OCI-LY7 (cell line): Measurements from ENCODE around the gene LRRC47. TPM values are rescaled to one million over a fixed set of nuclear protein-coding genes. Genes with fewer than 3 reads are reported as not detected.

Experiments used
- BruUV-seq: library from RNA; stranded (reverse); fragments of 400-500 nt; replicated peaks from 2 replicates; lab custom pipeline; 2021; lab: Mats Ljungman, UMichigan
- CTCF ChIA-PET: fragments of 300-600 bp; sonication (Branson Sonifier 250); formaldehyde crosslinking; loops from one replicate; lab custom pipeline; 2022; ENCODE audit warnings: antibody characterized with exemption; ENCODE audit not compliant: unreplicated experiment; lab: Charles Lee
- POLR2A ChIA-PET: fragments of 300-600 bp; sonication (Branson Sonifier 250); formaldehyde crosslinking; loops from one replicate; lab custom pipeline; 2022; ENCODE audit warnings: antibody characterized with exemption; lab: Charles Lee
- DNase-seq: peaks from one replicate; pipeline ENCODE4 v3.0.0-alpha.2; 2015; ENCODE audit warnings: low spot score
- H2AFZ ChIP-seq: fragments of 200-600 bp; sonication (generic), shearing (Covaris generic); 2 replicates; pipeline ENCODE4 v1.6.1; 2014; ENCODE audit warnings: mild to moderate bottlenecking, antibody characterized with exemption, low read length, moderate library complexity
- H3K27ac ChIP-seq: fragments of 200-600 bp; sonication (generic); 2 replicates; pipeline ENCODE4 v1.5.1; 2014; ENCODE audit warnings: mixed run types, low read depth, mild to moderate bottlenecking, moderate library complexity, low read length, inconsistent platforms; ENCODE audit not compliant: poor library complexity, severe bottlenecking
- H3K36me3 ChIP-seq: fragments of 200-600 bp; sonication (generic); 2 replicates; pipeline ENCODE4 v1.6.1; 2014; ENCODE audit warnings: mild to moderate bottlenecking, antibody characterized with exemption, low read length, moderate library complexity, mixed read lengths; ENCODE audit not compliant: insufficient read depth
- H3K4me1 ChIP-seq: fragments of 200-600 bp; sonication (generic); 2 replicates; pipeline ENCODE4 v1.5.1; 2014; ENCODE audit warnings: mild to moderate bottlenecking, low read length; ENCODE audit not compliant: insufficient read depth, poor library complexity, severe bottlenecking
- H3K4me2 ChIP-seq: fragments of 200-600 bp; sonication (generic); 2 replicates; pipeline ENCODE4 v1.6.1; 2014; ENCODE audit warnings: mild to moderate bottlenecking, low read length
- H3K4me3 ChIP-seq: fragments of 200-600 bp; sonication (generic); 2 replicates; pipeline ENCODE4 v1.5.1; 2014; ENCODE audit warnings: mild to moderate bottlenecking, low read depth, low read length; ENCODE audit not compliant: poor library complexity, severe bottlenecking
- H3K79me2 ChIP-seq: fragments of 200-600 bp; sonication (generic); 2 replicates; pipeline ENCODE4 v1.6.1; 2016; ENCODE audit warnings: low read depth, mild to moderate bottlenecking, low read length, moderate library complexity, mixed read lengths; ENCODE audit not compliant: insufficient read depth
- H3K9me2 ChIP-seq: fragments of 200-600 bp; sonication (generic); 2 replicates; pipeline ENCODE4 v1.6.1; 2016; ENCODE audit warnings: mild to moderate bottlenecking, low read length, mixed read lengths; ENCODE audit not compliant: insufficient read depth
- H3K9me3 ChIP-seq: fragments of 200-600 bp; sonication (generic); 2 replicates; pipeline ENCODE4 v1.6.1; 2014; ENCODE audit warnings: mild to moderate bottlenecking, mixed run types, low read length, mixed read lengths
- H4K20me1 ChIP-seq: fragments of 200-600 bp; sonication (generic); 2 replicates; pipeline ENCODE4 v1.6.1; 2014; ENCODE audit warnings: mild to moderate bottlenecking, antibody characterized with exemption, low read length, moderate library complexity, mixed read lengths; ENCODE audit not compliant: insufficient read depth
- CTCF ChIP-seq: fragments of 200-600 bp; sonication (generic); conservative IDR thresholded peaks from 2 replicates; pipeline ENCODE4 v1.5.1; 2014; ENCODE audit warnings: mild to moderate bottlenecking, antibody characterized with exemption, low read length, moderate library complexity, mixed read lengths
- EZH2phosphoT487 ChIP-seq: fragments of 200-600 bp; sonication (generic); IDR thresholded peaks from 2 replicates; pipeline ENCODE4 v1.6.1; 2018; ENCODE audit warnings: low read depth, borderline replicate concordance, mild to moderate bottlenecking, mixed run types, antibody characterized with exemption, low read length, moderate library complexity, mixed read lengths
- intact Hi-C: fragments of 100-400 bp; cut with micrococcal nuclease; formaldehyde crosslinking; loops from one replicate; pipeline ENCODE4 v1.10.0; 2022; ENCODE audit not compliant: unreplicated experiment
- total RNA-seq, 2 experiments: library from RNA; depleted of rRNA in 1 of 2; stranded (reverse); fragments of >200 nt in 1 of 2; shearing (Covaris generic) in 1 of 2; gene quantifications; 2 replicates each; pipeline ENCODE4 v1.2.3, GENCODE V29; 2014 to 2022

The LRRC47 gene
- total RNA-seq, 2 experiments from 2014 or later = 36.4 to 49.1 TPM

GRCh38 chr1:3785045-3785444 is 11.3 kb downstream of the LRRC47 start:
- TF ChIP-seq EZH2phosphoT487 (no peak), CTCF (no peak)
- Histone ChIP-seq H3K9me2 (no peaks in the 10 kb centered on the region), H3K9me3 (no peaks in the 10 kb centered on the region), H3K36me3 (peaks cover 97% of the 10 kb centered on the region), H3K79me2 (0 out of 2 replicates have a peak, but pooled peaks cover 3% of the 10 kb centered on the region), H3K4me1 (no peaks in the 10 kb centered on the region), H2AFZ (no peak overlapping the region), H4K20me1 (peaks cover 3% of the 10 kb centered on the region; the same call in 1 of the 2 replicates), H3K4me2 (no peak overlapping the region), H3K27ac (no peak overlapping the region), H3K4me3 (no peak overlapping the region)
- no peak for DNase-seq
- CTCF ChIA-PET = no interaction called here
- POLR2A ChIA-PET = no interaction called here
- intact Hi-C loops = no loop called here
- BruUV-seq = no TSS peak

GRCh38 chr1:3783651-3784474 is 12.4 kb downstream of the LRRC47 start:
- POLR2A ChIA-PET = no interaction called here
- peaks cover 3% of the 10 kb centered on the region; the same call in 1 of the 2 replicates for H4K20me1 ChIP-seq
- TF ChIP-seq EZH2phosphoT487 = no peak
- no peak for TF ChIP-seq CTCF
- no peaks in the 10 kb centered on the region for H3K4me1 ChIP-seq
- DNase-seq = no peak
- no peak overlapping the region for H3K4me3 ChIP-seq
- H3K4me2 ChIP-seq = no peak overlapping the region
- CTCF ChIA-PET = no interaction called here
- H3K9me2 ChIP-seq = no peaks in the 10 kb centered on the region
- no peaks in the 10 kb centered on the region for H3K79me2 ChIP-seq
- H3K27ac ChIP-seq = no peak overlapping the region
- intact Hi-C loops = no loop called here
- H2AFZ ChIP-seq = no peak overlapping the region
- no peaks in the 10 kb centered on the region for H3K9me3 ChIP-seq
- peaks cover 99% of the 10 kb centered on the region for H3K36me3 ChIP-seq
- BruUV-seq = no TSS peak

- peaks cover 73% of the 10 kb centered on the region for H3K36me3 ChIP-seq
- no TSS peak for BruUV-seq
Measured at GRCh38 chr1:3780901-3781300, 15.4 kb downstream of the LRRC47 start.

More at GRCh38 chr1:3780901-3781300, 15.4 kb downstream of the LRRC47 start:
- CTCF ChIA-PET = no interaction called here
- no peak overlapping the region for H2AFZ ChIP-seq
- 0 out of 2 replicates have a peak, but pooled peaks cover 3% of the 10 kb centered on the region for H4K20me1 ChIP-seq
- no peak for DNase-seq
- H3K79me2 ChIP-seq = no peaks in the 10 kb centered on the region
- no peaks in the 10 kb centered on the region for H3K4me1 ChIP-seq
- intact Hi-C loops = no loop called here
- H3K4me2 ChIP-seq = no peak overlapping the region
- H3K4me3 ChIP-seq = no peak overlapping the region
- POLR2A ChIA-PET = no interaction called here
- H3K9me3 ChIP-seq = no peaks in the 10 kb centered on the region
- H3K27ac ChIP-seq = no peak overlapping the region
- no peaks in the 10 kb centered on the region for H3K9me2 ChIP-seq
- no peak for TF ChIP-seq CTCF
- TF ChIP-seq EZH2phosphoT487 = no peak
